HCT116 (cell line): Measurements from ENCODE around the gene DAZAP1.
"Not testable (repeated sequence)": the region's sequence is repeated elsewhere in the genome, so short reads cannot be mapped to it uniquely, and the experiment has no call there.

Experiments
- CEBPB ChIP-seq: IDR thresholded peaks from 2 replicates; pipeline ENCODE4 v1.6.1; 2012; ENCODE audit warnings: low read depth
- CTCF ChIP-seq, 3 experiments: fragments of 200-600 bp in 1 of 3; sonication (generic) in 1 of 3; IDR thresholded peaks in 2 of 3; conservative IDR thresholded peaks in 1 of 3; 2 replicates each; pipeline ENCODE4 v1.5.1; 2012 to 2017; ENCODE audit warnings: low read depth in 2 of 3, low read length in 2 of 3, antibody characterized with exemption in 1 of 3, borderline replicate concordance in 1 of 3, control low read depth in 1 of 3, mild to moderate bottlenecking in 1 of 3, mixed read lengths in 1 of 3, mixed run types in 1 of 3, moderate library complexity in 1 of 3; ENCODE audit not compliant: insufficient read depth in 1 of 3
- EGR1 ChIP-seq: IDR thresholded peaks from 2 replicates; pipeline ENCODE4 v1.6.1; 2012; ENCODE audit warnings: low read depth
- EZH2phosphoT487 ChIP-seq: fragments of 200-600 bp; IDR thresholded peaks from 2 replicates; pipeline ENCODE4 v1.6.1; 2018; ENCODE audit warnings: antibody characterized with exemption, borderline replicate concordance
- JUND ChIP-seq: IDR thresholded peaks from 2 replicates; pipeline ENCODE4 v1.6.1; 2012
- MAX ChIP-seq: IDR thresholded peaks from 2 replicates; pipeline ENCODE4 v1.6.1; 2012
- POLR2A ChIP-seq: IDR thresholded peaks from 2 replicates; pipeline ENCODE4 v1.7.0; 2011; ENCODE audit warnings: borderline replicate concordance; ENCODE audit not compliant: insufficient read depth, insufficient read length; ENCODE audit errors: extremely low read depth
- POLR2AphosphoS5 ChIP-seq: IDR thresholded peaks from 2 replicates; pipeline ENCODE4 v1.6.1; 2011; ENCODE audit warnings: mild to moderate bottlenecking, low read depth, low read length, moderate library complexity
- RAD21 ChIP-seq: IDR thresholded peaks from 2 replicates; pipeline ENCODE4 v1.6.1; 2012; ENCODE audit warnings: low read depth, mild to moderate bottlenecking
- REST ChIP-seq: IDR thresholded peaks from 2 replicates; pipeline ENCODE4 v1.6.1; 2012; ENCODE audit warnings: low read depth
- TCF7L2 ChIP-seq: IDR thresholded peaks from 2 replicates; pipeline ENCODE4 v1.7.0; 2011; ENCODE audit warnings: borderline replicate concordance, inconsistent platforms; ENCODE audit not compliant: insufficient read depth, insufficient read length; ENCODE audit errors: extremely low read depth
- ZFX ChIP-seq: fragments of 450-650 bp; IDR thresholded peaks from 2 replicates; pipeline ENCODE4 v1.6.1; 2017
- ZNF274 ChIP-seq: fragments of 200-500 bp; sonication (Bioruptor generic); IDR thresholded peaks from 2 replicates; pipeline ENCODE4 v1.6.1; 2014; ENCODE audit warnings: mild to moderate bottlenecking, low read depth, low read length, inconsistent platforms

- not testable (repeated sequence) for TF ChIP-seq POLR2A; REST; POLR2AphosphoS5; CEBPB; CTCF (IDR thresholded peaks at IDR 0.05 in 2 of 3, conservative IDR thresholded peaks at IDR 0.05 in 1 of 3; ENCODE audit: borderline replicate concordance in 1 of 3, insufficient read depth in 1 of 3, low read depth in 2 of 3, low read length in 2 of 3); MAX; RAD21; JUND; TCF7L2; ZNF274; EGR1; ZFX; EZH2phosphoT487
These were observed 32.4 kb downstream of the DAZAP1 start for GRCh38 chr19:1439525-1440417.
